Right forelimb (tissue), 1 donor: ENCODE data around the gene IGFBP7.

Source experiments
- DNase-seq: peaks from one replicate; pipeline ENCODE4 v3.0.0-alpha.2; 2018

Gene IGFBP7

GRCh38 chr4:57034520-57034919 lies 75.7 kb downstream of the IGFBP7 start:
- no peak for DNase-seq

- no peak for DNase-seq
These were observed 87.1 kb downstream of the IGFBP7 start for GRCh38 chr4:57023104-57023503.

DNA sequence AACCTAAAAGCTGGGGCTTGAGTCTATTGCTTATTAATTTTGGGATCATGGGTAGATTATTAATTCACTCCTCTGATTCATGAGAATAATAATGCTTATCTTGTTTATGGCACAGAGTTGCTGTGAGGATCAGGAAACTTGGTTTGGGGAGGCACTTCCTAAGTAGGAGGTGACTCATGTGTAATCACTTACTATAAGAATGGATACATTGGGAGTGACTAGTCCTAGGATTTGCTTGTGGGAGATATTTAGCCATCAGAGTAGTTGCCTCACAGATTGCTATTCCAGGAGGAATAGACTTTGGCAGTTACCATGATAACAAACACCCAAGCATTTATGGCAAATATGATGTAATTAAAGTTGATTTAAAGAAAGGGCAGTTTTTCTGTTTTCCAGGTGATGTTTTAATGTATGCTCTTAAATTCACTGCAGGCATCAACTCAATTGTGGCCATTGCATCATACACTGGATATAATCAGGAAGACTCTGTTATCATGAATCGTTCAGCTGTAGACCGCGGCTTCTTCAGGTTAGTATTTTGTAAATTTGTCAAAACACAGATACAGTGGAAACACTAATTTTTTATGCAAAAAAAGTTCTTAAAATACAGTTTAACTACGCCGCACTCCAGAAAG lies 89.6 kb downstream of the IGFBP7 start:
- no peak for DNase-seq

DNA sequence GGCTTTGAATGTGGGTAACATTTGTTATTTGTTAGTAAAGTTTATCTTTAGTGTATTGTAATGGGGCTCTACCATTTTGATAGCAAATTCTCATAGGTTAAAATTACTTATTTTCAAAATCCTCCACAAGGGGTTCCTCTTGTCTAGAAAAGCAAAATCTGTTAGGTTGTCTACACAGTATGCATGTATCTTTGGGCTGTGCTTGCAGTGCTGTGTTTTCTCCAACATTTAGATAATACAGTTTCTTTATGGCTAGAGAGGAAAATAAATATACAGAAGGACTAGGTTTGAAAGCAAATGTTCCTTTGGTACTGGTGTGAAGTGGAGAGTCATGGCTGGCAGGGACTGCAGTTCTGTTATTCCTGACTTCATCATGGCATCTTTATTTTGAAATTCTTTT lies 91.2 kb downstream of the IGFBP7 start:
- DNase-seq, result no peak

DNA sequence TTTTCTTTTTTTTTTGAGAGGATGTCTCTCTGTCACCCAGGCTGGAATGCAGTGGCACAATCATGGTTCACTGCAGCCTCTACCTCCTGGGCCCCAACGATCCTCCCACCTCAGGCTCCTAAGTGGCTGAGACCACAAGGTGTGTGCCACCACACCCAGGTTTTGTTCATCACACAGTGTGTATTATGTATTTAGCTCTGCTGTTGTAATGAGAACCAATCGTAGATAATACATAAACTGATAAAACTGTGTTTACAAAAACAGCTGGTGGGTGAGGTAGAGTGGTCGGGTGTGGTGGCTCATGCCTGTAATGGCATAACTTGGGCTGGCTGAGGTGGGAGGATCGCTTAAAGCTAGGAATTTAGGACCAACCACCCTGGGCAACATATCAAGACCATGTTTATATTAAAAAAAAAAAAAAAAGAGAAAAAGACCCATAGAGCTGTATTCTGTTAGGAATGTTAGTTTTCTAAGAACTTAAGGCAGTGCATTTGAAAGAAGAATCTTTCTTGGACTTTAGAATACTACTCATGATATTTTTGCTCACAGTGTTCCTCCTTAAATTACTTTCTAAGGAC lies 96.6 kb downstream of the IGFBP7 start:
- DNase-seq, result no peak

DNA sequence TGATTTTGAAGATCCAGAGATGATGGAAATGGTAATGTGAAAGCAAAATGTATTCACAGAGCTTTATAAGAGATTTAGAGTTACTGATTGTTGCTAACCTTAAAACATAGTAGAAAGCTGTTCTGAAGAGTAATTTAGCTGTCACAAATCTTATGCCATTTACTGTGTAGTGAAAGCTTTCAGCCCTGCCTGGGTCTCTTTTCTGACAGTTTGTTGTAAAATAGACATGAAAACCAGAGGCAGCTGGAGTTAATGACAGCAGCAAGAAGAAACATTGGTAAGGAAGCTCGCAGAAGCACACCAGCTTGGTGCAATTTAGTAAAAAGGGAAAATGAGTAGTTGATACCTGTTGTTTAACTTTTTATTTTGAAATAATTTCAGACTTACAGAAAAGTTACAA lies 110.4 kb downstream of the IGFBP7 start:
- no peak for DNase-seq

GRCh38 chr4:56995525-56995924 lies 114.7 kb downstream of the IGFBP7 start:
- DNase-seq, result peak; percentile 70

DNA sequence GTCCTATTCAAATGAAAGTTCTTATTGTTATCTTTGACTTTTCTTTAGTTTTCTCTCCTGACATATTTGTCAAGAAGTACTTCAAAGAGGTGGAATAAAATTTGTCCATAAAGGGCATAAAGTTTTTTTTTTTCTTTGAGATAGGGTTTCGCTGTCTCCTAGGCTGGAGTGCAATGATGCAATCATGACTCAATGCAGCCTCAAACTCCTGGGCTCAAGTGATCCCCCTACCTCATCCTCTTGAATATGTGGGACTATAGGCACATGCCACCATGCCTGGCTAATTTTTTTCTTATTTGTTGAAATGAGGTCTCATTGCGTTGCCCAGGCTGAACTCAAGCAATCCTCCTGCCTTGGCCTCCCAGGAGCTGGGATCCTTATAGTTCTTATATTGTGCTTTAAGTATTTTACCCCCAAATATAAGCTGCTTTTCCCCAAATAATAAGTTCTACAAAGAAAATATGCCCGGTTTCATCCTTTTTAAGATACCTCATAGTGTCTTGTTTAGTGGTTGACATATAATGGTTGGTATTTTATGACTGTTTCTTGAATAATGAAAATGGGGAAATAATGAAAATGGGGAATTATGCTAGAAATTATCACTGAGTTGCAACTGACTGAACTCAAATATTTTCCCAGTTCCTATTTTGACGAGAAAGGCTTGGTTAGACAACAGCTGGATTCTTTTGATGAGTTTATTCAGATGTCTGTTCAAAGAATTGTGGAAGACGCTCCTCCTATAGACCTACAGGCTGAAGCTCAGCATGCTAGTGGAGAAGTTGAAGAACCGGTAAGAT lies 119.9 kb downstream of the IGFBP7 start:
- DNase-seq, result no peak

- no peak for DNase-seq
These were observed 123.2 kb downstream of the IGFBP7 start for GRCh38 chr4:56986952-56987351.

DNA sequence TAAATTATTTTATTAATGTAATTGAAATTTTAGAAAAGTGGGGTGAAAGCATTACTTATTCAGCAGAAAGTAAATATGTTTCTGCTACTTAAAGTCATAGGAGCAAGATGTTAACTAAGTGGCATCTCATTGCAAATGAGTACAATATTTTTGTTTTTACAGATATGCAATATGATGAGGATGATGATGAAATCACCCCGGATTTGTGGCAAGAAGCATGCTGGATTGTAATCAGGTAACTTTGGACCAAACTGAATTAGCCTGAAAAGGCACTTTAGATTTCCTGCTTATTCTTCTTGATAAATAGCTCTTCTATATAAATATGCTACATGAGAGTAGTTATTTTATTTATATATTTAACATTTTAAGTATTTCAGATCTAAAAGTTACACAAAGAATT lies 124.0 kb downstream of the IGFBP7 start:
- DNase-seq, result no peak

DNA sequence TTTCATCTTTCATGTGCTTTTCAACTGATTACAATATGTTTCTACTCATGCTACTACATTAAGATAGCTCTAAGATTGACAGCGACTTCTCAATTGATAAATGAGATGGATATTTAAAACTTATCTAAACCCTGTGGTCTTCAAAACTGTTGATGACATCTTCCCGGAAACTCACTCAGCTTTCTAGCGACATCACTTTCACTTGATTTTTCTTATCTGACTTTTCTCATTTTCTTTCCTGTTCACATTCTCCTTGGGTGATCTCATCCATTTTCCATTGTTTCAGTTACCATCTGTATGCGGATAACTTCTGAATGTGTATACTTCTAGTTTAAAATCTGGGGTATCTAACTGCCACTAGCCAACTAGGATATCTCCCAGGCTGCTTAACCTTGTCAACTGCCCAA lies 128.4 kb downstream of the IGFBP7 start:
- no peak for DNase-seq
